HG02938 (cell line): ENCODE measurements around the gene ABAT.

Experiments used
- ATAC-seq: cut with Tn5 transposase; IDR thresholded peaks from one replicate; pipeline ENCODE4 v1.9.1; 2021; ENCODE audit warnings: mild to moderate bottlenecking, moderate library complexity; ENCODE audit not compliant: unreplicated experiment

Gene ABAT

DNA sequence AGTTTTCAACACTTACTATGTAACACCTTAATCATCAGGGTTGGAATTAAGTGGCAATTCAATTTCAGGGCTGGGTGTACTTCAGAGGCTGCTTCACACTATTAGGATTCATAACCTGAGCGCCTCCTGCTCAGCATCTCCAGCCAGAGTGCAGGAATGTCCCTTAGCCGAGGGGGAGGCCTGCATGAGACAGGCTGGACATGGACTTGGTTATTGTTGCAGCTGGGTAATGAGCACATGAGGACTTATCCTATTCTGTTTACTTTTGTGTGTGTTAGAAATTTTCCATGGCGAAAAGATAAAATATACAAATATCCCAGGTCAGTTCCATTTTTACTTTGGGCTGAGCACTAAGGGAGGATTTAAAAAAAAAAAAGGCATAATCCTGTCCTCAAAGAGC is 133.6 kb downstream of the ABAT start:
- ATAC-seq, result no peak

- ATAC-seq, result no peak
These were observed 134.4 kb downstream of the ABAT start for GRCh38 chr16:8808613-8809353.

DNA sequence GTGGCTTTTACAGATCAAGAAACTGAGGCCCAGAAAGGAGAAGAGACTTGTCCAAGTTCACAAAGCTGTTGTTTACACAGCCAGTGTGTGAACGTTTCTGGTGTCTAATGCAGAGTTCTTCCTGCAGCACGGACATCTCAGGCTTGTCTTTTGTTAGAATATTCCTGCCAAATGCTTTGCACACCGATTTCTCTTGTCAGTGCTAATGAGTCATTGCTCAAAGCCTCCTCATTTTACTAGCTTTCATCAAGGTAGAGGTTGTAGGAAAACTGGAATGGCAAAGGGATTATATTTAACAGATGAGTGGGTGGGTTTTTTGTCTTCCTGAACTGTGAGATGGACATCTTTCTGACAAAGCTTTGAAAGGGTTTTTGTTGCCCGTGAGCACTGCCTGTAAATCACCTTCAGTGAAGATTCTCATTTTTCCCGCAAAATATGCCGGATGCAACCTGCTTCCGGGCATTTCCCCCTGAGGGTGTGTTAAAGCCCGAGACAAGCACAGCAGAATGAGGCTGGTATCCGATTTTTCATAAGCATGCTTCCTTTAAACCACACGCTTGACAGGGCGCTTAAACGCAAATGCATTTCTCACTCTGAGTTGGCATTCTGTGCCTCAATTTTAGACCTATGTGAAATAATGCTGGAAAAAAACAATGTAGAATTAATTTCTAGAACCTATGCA is 137.9 kb downstream of the ABAT start:
- ATAC-seq, result no peak

DNA sequence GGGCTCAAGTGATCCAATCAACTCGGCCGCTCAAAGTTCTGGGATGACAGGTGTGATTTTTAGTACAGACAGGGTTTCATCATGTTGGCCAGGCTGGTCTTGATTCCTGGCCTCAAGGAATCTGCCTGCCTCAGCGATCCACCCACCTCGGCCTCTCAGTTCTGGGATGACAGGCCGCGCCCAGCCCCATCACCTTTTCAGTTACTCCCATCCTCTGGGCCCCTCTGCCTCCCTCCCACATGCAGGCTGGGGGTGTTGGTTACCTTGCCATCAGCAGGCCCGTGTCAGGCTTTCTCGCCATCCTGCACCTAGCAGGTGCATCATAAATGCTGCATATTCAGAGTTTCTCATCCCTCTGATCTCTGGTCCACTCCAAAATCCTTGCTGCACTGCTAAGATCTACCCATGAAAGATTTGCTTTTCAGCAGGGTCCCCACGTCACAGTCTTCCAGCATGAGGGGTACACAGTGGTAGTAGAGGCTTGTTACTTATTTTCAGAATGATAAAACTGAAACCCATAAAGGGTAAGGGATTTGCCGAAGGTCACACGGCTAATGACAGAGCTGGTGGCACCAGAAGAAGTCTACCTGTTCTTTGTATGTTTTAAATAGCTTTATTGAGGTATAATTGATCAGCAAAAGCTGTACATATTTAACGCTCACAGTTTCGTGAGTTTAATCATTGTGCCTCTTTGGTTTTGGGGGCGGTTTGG is 139.8 kb downstream of the ABAT start:
- no peak for ATAC-seq

GRCh38 chr16:8816967-8817655 is 142.7 kb downstream of the ABAT start:
- no peak for ATAC-seq

DNA sequence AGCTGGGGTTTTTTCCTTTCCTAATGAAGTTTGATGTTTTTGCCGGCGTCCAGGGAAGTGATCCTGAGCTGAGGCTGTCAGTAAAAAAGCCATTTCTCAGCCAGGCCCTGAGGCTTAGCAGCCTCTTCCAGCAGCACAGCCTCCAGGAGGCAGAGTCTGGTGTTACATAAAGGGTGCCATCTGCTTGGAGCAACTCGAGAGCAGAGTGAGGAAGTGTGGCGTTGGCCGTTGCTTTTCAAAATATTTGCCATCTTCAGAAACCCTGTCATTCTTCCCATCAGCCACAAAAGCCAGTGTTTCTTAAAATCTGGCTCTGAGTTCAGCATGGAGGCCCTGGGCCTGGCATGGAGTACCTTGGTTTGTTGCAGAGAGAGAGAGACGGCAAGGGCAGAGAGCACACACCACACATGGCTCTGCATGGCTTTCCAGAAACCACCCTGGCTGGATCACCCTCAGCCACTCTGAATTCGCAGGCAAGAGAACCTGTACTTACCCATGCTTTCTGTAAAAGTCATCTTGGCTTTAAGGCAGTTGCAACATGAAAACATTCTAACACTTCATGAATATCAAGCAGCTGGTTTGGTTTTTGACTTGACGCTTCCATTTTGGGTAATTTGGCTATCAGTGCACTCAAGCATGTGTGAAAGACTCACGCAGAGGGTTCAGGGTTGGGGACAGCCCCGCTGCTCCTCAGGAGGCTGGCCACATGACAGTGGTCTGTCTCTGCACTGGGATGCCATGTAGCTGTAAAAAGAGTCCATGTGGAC is 144.3 kb downstream of the ABAT start:
- peak; percentile 78 for ATAC-seq

- no peak for ATAC-seq
These were observed 145.1 kb downstream of the ABAT start for GRCh38 chr16:8819411-8820034.

- ATAC-seq, result no peak
These were observed 148.0 kb downstream of the ABAT start for GRCh38 chr16:8822403-8822802.

DNA sequence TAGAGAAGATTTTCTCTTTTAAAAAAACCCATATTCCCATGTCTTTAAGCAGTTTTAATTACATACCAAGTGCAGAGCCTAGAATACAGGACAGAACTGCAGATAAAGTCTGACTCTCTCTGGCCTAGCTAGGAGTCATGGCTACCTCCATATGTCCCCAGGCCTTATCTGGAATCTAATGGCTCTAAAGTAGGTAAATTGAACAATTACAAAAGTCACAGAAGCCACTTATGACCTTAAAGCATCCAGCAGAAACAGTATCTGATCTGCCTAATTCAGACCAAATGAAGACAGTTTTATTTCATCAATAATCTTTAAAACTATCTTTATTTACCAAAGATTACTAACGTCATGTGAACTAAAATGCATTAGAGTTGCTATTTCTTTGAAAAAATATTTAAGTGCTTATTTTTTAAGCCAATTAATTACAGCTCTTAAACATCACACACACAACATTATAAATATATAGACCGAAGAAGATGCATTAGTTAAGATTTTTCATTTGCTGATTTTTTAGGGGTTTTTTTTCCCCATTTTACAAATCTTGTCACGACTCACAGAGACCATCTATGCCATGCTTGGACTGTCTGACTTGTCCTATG is 152.0 kb downstream of the ABAT start:
- no peak for ATAC-seq

DNA sequence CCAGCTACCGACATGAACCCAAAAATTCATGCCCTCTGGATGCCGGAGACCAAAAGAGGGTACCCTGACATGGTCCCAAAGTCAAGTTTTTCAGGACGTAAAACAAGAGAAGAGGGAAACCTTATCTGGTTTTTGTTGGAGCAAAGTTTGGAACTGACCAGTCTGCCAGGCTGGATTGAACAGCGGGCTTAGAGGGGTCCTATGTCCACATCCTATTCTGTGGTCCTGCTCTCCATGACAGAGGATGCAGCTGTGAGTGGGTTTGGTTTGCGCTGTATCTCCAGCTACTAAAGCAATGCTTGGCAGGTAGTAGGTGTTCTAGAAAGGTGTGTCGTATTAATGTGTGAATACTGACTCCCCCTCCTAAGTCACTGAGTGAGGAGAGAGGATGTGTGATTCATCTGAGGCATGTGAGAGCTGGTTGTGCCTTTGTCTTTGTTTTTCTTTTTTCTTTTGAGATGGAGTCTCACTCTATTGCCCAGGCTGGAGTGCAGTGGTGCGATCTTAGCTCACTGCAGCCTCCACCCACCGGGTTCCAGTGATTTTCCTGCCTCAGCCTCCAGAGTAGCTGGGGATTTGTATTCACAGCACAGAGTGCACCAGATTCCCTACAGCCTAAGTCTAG is 154.2 kb downstream of the ABAT start:
- ATAC-seq, result no peak

DNA sequence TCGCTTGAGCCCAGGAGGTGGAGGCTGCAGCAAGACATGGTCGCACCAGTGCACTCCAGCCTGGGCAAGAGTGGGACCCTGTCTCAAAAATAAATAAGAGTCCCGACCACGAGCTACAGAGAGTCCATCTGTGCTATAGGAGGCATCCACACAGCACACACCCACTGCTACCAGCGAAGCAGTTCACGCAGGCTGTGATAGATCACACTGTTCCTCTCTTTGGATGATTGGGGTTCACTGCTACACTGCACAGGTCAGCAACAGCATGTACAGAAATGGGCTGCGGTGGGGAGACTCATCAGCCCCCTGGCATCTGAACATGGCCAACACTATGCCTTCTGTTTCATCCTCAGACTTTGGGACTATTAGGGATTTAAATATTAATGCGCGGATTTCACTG is 157.0 kb downstream of the ABAT start:
- no peak for ATAC-seq

- ATAC-seq, result no peak
These were observed 157.7 kb downstream of the ABAT start for GRCh38 chr16:8831871-8832716.

GRCh38 chr16:8832717-8833105 is 158.3 kb downstream of the ABAT start:
- no peak for ATAC-seq
